Trophoblast cell (in vitro differentiated cells and primary cell): ENCODE data around the gene VANGL1.

ENCODE experiments used
- DNase-seq, 2 donors: peaks; one replicate each; pipeline ENCODE4 v3.0.0-alpha.2; 2016
- H2AFZ ChIP-seq: 2 replicates; pipeline ENCODE4 v1.6.1; 2013; ENCODE audit warnings: low read length, moderate library complexity, mild to moderate bottlenecking; ENCODE audit not compliant: insufficient read depth, poor library complexity
- H2AK5ac ChIP-seq: 2 replicates; pipeline ENCODE4 v1.6.1; 2013; ENCODE audit warnings: mild to moderate bottlenecking, low read length
- H2BK120ac ChIP-seq: 2 replicates; pipeline ENCODE4 v1.6.1; 2013; ENCODE audit warnings: low read length, mild to moderate bottlenecking, moderate library complexity; ENCODE audit not compliant: insufficient read depth, poor library complexity
- H2BK12ac ChIP-seq: 2 replicates; pipeline ENCODE4 v1.6.1; 2013; ENCODE audit warnings: mild to moderate bottlenecking, low read length, moderate library complexity
- H2BK5ac ChIP-seq: 2 replicates; pipeline ENCODE4 v1.6.1; 2013; ENCODE audit warnings: low read length, low read depth, moderate library complexity, mild to moderate bottlenecking; ENCODE audit not compliant: poor library complexity
- H3K14ac ChIP-seq: 2 replicates; pipeline ENCODE4 v1.6.1; 2013; ENCODE audit warnings: mild to moderate bottlenecking, low read length
- H3K18ac ChIP-seq: 2 replicates; pipeline ENCODE4 v1.6.1; 2013; ENCODE audit warnings: mild to moderate bottlenecking, low read length
- H3K23ac ChIP-seq: 2 replicates; pipeline ENCODE4 v1.6.1; 2013; ENCODE audit warnings: low read length
- H3K27ac ChIP-seq: 2 replicates; pipeline ENCODE4 v1.5.1; 2013; ENCODE audit warnings: low read depth, mild to moderate bottlenecking, inconsistent platforms, low read length, moderate library complexity
- H3K27me3 ChIP-seq: 2 replicates; pipeline ENCODE4 v1.6.1; 2013; ENCODE audit warnings: inconsistent platforms, mild to moderate bottlenecking, low read length, moderate library complexity; ENCODE audit not compliant: insufficient read depth
- H3K36me3 ChIP-seq, 2 experiments: 1 replicate in 1 of 2; 2 replicates in 1 of 2; pipeline ENCODE4 v1.6.1; 2013; ENCODE audit warnings: low read length in 2 of 2, mild to moderate bottlenecking in 2 of 2, moderate library complexity in 1 of 2; ENCODE audit not compliant: insufficient read depth in 2 of 2, control insufficient read depth in 1 of 2
- H3K4ac ChIP-seq: 2 replicates; pipeline ENCODE4 v1.6.1; 2013; ENCODE audit warnings: low read depth, mild to moderate bottlenecking, low read length, moderate library complexity
- H3K4me1 ChIP-seq, 2 experiments: 1 replicate in 1 of 2; 2 replicates in 1 of 2; pipeline ENCODE4 v1.6.1; 2013; ENCODE audit warnings: low read length in 2 of 2, mild to moderate bottlenecking in 2 of 2, moderate library complexity in 1 of 2; ENCODE audit not compliant: insufficient read depth in 2 of 2, control insufficient read depth in 1 of 2
- H3K4me2 ChIP-seq: 2 replicates; pipeline ENCODE4 v1.6.1; 2013; ENCODE audit warnings: inconsistent platforms, mild to moderate bottlenecking, low read length, moderate library complexity
- H3K4me3 ChIP-seq: 2 replicates; pipeline ENCODE4 v1.5.1; 2013; ENCODE audit warnings: mild to moderate bottlenecking, low read depth, low read length, inconsistent platforms
- H3K79me1 ChIP-seq: one replicate; pipeline ENCODE4 v1.6.1; 2013; ENCODE audit warnings: low read length
- H3K79me2 ChIP-seq: 2 replicates; pipeline ENCODE4 v1.6.1; 2013; ENCODE audit warnings: low read length, mild to moderate bottlenecking; ENCODE audit not compliant: control insufficient read depth, insufficient read depth, poor library complexity
- H3K9ac ChIP-seq: 2 replicates; pipeline ENCODE4 v1.6.1; 2013; ENCODE audit warnings: mild to moderate bottlenecking, low read length
- H3K9me3 ChIP-seq: 2 replicates; pipeline ENCODE4 v1.6.1; 2013; ENCODE audit warnings: low read depth, mild to moderate bottlenecking, control low read depth, inconsistent platforms, low read length; ENCODE audit not compliant: insufficient read depth
- H4K12ac ChIP-seq: 2 replicates; pipeline ENCODE4 v1.6.1; 2013; ENCODE audit warnings: low read depth, mild to moderate bottlenecking, low read length, moderate library complexity
- H4K8ac ChIP-seq: 2 replicates; pipeline ENCODE4 v1.6.1; 2013; ENCODE audit warnings: low read depth, mild to moderate bottlenecking, low read length, moderate library complexity
- H4K91ac ChIP-seq: one replicate; pipeline ENCODE4 v1.6.1; 2013; ENCODE audit warnings: low read depth, mild to moderate bottlenecking, low read length, moderate library complexity
- WGBS: extraction: QIAGEN DNeasy Blood & Tissue Kit; methylation state at CpG from one replicate; pipeline ENCODE4 v1.1.7; 2013; ENCODE audit warnings: missing lambda C conversion rate; ENCODE audit not compliant: insufficient read length, insufficient coverage; ENCODE audit errors: extremely low coverage; 5-methylcytosine and 5-hydroxymethylcytosine counted together

Gene VANGL1

GRCh38 chr1:115671176-115671934, 29.6 kb downstream of the VANGL1 start:
- Histone ChIP-seq H3K4me3 (no peak overlapping the region), H4K91ac (peak overlapping the region; percentile 4), H4K8ac (no peak overlapping the region), H3K4me1 (peaks cover 17 to 21% of the 10 kb centered on the region in 2 experiments), H3K79me1 (peaks cover 9% of the 10 kb centered on the region), H2BK5ac (no peak overlapping the region), H3K9me3 (no peaks in the 10 kb centered on the region), H2BK120ac (no peak overlapping the region), H3K36me3 (peaks cover 4 to 11% of the 10 kb centered on the region in 2 experiments), H3K4ac (no peak overlapping the region), H4K12ac (no peak overlapping the region), H3K4me2 (no peak overlapping the region), H3K79me2 (peaks cover 2% of the 10 kb centered on the region), H3K27me3 (no peaks in the 10 kb centered on the region), H3K27ac (no peak overlapping the region), H2AFZ (no peak overlapping the region), H3K18ac (peak overlapping the region; percentile 67), H3K9ac (no peak overlapping the region), H2AK5ac (peak overlapping the region; percentile 20), H3K23ac (no peak overlapping the region), H3K14ac (no peak overlapping the region), H2BK12ac (no peak overlapping the region)
- no peak for DNase-seq
- WGBS: no CpG with 5 or more reads among the region's 19 CpGs

GRCh38 chr1:115672224-115673009, 30.6 kb downstream of the VANGL1 start:
- Histone ChIP-seq H2BK120ac (no peak overlapping the region), H3K4me3 (no peak overlapping the region), H2AK5ac (no peak overlapping the region), H4K91ac (no peak overlapping the region), H3K4me2 (no peak overlapping the region), H3K4me1 (peaks cover 16 to 24% of the 10 kb centered on the region in 2 experiments), H4K8ac (no peak overlapping the region), H3K79me2 (peaks cover 2% of the 10 kb centered on the region), H3K79me1 (peaks cover 12% of the 10 kb centered on the region), H3K36me3 (peaks cover 3 to 9% of the 10 kb centered on the region in 2 experiments), H2AFZ (no peak overlapping the region), H3K23ac (no peak overlapping the region), H4K12ac (no peak overlapping the region), H3K18ac (peak overlapping the region; percentile 28), H3K9ac (no peak overlapping the region), H3K27ac (no peak overlapping the region), H3K4ac (no peak overlapping the region), H3K14ac (no peak overlapping the region), H3K27me3 (no peaks in the 10 kb centered on the region), H3K9me3 (no peaks in the 10 kb centered on the region), H2BK5ac (peak overlapping the region; percentile 25), H2BK12ac (no peak overlapping the region)
- WGBS: no CpG with 5 or more reads among the region's 13 CpGs
- no peak for DNase-seq

GRCh38 chr1:115676498-115677181, 34.9 kb downstream of the VANGL1 start:
- H3K4me1 ChIP-seq: peaks cover 26 to 30% of the 10 kb centered on the region in 2 experiments
- peaks cover 3% of the 10 kb centered on the region for H3K79me1 ChIP-seq
- no peak overlapping the region for H2BK120ac ChIP-seq
- H3K27me3 ChIP-seq: no peaks in the 10 kb centered on the region
- no CpG with 5 or more reads among the region's 7 CpGs for WGBS
- H3K23ac ChIP-seq: no peak overlapping the region
- H3K14ac ChIP-seq: no peak overlapping the region
- H2AFZ ChIP-seq: no peak overlapping the region
- no peaks in the 10 kb centered on the region for H3K9me3 ChIP-seq
- H4K12ac ChIP-seq: no peak overlapping the region
- H3K9ac ChIP-seq: no peak overlapping the region
- no peak overlapping the region for H3K18ac ChIP-seq
- H2BK5ac ChIP-seq: no peak overlapping the region
- H2AK5ac ChIP-seq: no peak overlapping the region
- H4K8ac ChIP-seq: no peak overlapping the region
- DNase-seq: no peak
- no peak overlapping the region for H3K4ac ChIP-seq
- H3K36me3 ChIP-seq: peaks cover 6 to 8% of the 10 kb centered on the region in 2 experiments
- no peak overlapping the region for H2BK12ac ChIP-seq
- H4K91ac ChIP-seq: no peak overlapping the region
- H3K4me3 ChIP-seq: no peak overlapping the region
- peaks cover 1% of the 10 kb centered on the region for H3K79me2 ChIP-seq
- H3K27ac ChIP-seq: peak overlapping the region; percentile 4
- H3K4me2 ChIP-seq: no peak overlapping the region

GRCh38 chr1:115677182-115677555, 35.4 kb downstream of the VANGL1 start:
- Histone ChIP-seq H3K27ac (no peak overlapping the region), H3K4ac (no peak overlapping the region), H3K79me2 (no peaks in the 10 kb centered on the region), H3K23ac (no peak overlapping the region), H3K14ac (no peak overlapping the region), H3K4me1 (peaks cover 23 to 29% of the 10 kb centered on the region in 2 experiments), H3K36me3 (peaks cover 5 to 7% of the 10 kb centered on the region in 2 experiments), H2AK5ac (no peak overlapping the region), H3K4me2 (no peak overlapping the region), H2BK12ac (no peak overlapping the region), H4K12ac (no peak overlapping the region), H4K8ac (no peak overlapping the region), H2BK120ac (peak overlapping the region; percentile 8), H4K91ac (no peak overlapping the region), H3K27me3 (no peaks in the 10 kb centered on the region), H3K79me1 (peaks cover 3% of the 10 kb centered on the region), H2AFZ (no peak overlapping the region), H3K18ac (no peak overlapping the region), H3K4me3 (no peak overlapping the region), H3K9ac (no peak overlapping the region), H2BK5ac (no peak overlapping the region), H3K9me3 (no peaks in the 10 kb centered on the region)
- WGBS: no CpG with 5 or more reads among the region's 3 CpGs
- DNase-seq: no peak
